GM21717 (cell line): ENCODE measurements around the gene SHC3.

Source experiments
- ATAC-seq: cut with Tn5 transposase; IDR thresholded peaks from one replicate; pipeline ENCODE4 v1.9.1; 2021; ENCODE audit warnings: mild to moderate bottlenecking, moderate library complexity; ENCODE audit not compliant: unreplicated experiment

Gene SHC3

DNA sequence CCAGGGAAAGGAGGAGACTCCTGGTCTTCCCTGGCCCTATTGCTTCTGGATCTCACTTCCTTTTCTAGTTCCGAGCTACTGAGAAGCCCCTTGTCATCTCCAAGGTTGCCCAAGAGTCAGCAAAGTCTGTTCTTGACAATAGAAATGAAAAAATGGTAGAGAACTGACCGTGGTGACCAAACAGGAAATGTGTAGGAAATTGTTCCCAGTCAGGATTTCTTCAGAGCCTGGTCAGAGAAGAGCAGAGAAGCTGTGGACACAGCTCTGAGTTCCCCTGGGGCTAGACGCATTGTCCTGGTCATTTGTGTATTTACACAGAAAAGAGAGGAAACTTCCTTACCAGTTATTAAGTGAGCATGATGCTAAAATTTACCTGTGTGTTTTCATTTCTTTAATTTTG, 151.7 kb downstream of the SHC3 start:
- no peak for ATAC-seq

DNA sequence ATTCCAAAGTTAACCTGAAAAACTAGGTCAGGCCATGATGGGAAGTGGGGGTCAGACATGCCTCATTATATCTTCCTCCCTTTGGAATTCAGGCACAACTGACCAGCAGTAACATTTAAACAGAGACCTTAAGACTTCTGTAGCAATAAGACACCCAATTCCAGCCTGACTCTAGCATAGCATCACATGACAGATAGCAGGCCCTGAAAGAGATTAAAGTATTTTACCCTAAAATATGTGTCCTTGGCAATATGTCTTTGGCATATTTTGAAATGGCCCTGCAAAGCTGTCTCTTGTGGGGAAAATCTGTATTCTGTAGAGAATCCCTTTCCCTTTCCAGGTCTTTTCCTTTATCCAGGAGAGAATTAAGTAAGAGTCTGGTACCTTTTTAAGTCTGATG, 153.1 kb downstream of the SHC3 start:
- ATAC-seq = no peak

DNA sequence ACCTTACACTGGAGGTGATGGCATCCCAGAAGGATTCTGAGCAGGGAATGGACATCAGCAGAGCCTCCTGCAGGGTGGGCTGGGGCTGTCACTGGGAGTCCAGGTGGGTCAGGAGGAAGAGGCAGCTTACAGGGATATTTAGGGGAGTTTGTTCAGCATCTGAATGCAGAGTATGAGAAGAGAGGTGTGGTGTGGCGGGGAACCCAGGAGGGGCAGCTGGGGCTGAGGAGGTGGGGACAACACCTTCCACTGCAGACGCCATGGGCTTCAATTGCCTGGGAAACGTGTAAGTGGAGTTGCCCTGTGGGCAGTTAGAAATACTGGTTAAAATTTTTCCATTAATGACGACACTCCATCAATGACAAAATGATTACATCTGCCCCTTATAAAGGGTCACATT, 153.9 kb downstream of the SHC3 start:
- no peak for ATAC-seq

DNA sequence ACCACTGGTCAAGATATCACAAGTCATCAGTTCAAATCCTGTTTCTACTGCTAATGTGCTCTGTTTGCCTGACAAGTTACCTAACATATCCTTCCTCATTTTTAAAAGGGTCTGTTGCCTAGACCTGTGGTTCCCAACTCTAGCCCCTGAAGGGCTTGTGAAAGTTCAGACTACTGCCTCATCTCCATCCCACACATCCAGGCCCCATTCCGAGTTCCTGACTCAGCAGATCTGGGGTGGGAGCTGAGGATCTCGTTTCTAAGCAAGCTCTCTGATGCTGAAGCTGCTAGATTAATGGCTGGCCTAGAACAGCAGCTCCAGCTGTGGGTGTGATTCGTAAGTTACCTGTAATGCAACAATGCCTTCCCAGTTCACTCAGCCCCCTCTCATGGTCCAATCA, 154.9 kb downstream of the SHC3 start:
- no peak for ATAC-seq

DNA sequence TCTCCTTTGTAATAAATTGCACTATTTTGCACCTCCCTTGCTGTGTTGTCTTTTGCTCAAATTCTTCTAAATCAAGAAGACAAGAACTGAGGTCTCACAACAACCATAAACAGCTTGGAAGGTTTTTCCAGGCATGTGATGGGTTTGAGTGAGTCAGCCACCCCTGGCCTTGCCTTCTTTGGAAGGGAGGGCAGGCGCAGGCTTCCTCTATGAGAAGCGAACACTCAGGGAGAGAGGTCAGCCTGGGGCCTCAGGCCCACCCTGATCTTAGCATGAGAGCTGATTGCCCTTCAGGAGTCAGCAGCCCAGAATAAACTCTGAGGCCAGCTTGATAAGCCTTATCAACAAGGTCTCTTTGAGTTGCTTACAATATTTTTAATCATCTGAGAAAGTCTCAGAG, 155.7 kb downstream of the SHC3 start:
- ATAC-seq = no peak

DNA sequence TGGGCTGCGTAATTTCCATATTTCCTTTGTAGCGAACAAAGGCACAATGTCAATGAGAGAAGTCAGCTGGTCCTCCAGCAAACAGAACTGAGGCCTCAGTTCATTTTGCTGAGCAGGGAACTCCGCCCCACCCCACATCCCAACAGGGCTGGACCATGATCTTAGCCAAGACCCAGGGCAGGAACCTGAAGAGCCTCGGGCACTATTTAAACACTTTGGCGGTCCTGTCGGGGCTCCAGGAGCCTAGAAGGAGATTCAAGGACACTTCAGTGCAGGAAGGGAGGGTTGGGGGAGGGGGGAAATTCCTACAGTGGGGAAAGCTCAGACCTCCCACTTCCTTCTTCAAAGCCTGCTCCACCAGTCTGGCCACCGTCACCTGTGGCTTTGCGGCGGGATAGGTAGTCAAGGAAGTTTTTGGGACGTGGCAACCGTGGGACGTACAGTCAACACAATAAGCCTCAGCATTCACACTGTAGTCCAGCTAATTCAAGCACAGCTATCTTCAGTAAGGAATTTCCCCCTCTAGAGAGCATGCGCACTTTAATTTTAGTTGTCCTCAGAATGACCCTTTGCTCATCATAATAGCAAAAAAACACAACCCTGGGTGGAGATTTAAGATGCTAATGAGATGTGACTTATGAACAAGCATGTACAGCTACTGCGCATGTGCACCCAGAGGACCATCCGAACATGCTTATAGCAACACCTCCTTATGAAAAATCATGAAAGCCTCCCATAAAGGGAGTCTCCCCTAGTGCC, 156.4 kb downstream of the SHC3 start:
- ATAC-seq = no peak

DNA sequence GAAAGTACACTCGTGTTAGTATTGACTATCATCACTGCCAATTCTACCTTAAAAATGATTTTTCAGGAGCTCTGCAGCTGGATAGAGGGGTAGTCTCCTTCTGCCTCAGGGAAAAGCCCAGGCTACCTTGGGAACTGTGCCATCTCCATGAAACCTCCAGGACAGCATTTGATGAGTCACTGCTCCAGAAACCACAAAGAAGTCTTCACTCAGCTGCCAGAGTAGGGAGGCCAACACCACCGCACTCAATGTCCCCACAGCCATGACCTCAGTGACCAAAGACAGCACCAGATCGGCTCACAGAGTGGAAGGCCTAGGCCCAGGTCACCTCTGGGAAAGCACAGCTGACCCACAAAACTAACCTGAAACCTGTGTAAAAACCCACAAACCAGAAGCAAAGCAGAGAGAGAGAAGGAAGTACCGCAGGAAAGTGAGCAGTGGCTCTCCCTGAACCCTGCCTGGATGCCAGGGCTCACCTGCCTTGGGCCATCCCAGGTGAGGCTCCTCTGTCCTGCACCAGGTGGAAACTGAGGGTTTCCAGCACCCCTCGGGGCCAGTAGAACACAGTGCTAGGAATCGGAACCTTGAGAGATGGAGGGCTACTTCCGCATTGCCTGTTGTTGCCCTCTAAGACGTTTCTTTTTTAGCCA, 157.3 kb downstream of the SHC3 start:
- ATAC-seq = no peak

DNA sequence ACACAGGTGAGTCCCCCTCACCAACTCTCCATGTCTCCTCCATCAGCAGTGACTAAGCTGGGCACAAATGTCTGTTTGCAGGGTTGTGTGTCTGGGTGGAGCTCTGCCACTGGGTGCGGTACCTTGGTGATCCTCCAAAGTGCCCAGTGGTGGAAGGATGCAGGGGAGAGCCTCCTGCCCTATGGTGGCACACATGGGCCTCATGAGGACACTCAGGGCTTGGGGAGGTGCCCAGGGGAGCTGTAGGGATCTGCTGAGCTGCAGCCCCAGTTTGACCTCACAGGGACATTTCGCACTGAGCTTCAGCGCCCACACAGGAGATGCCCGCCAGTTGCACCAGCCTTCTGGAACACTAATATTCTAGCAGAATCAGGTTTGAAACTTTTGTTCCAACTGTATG, 157.9 kb downstream of the SHC3 start:
- ATAC-seq = no peak

DNA sequence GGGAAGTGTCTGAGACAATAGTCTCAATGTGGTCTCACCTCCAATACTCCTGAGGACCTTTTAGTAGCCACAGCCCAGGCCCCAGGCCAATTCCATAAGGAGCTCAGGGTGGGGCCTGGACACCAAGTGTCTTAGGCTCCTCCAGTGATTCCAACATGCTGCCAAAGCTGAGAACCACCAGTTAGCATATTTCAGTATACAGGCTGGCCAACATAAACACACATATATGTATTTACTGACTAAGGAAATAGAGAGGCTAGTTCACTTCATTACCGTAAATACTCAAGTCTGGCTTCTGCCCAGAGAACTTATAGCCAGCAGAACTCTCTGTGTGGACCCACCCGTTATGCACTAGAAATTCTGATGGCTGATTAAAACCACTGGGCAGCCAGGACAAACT, 163.3 kb downstream of the SHC3 start:
- ATAC-seq = no peak

DNA sequence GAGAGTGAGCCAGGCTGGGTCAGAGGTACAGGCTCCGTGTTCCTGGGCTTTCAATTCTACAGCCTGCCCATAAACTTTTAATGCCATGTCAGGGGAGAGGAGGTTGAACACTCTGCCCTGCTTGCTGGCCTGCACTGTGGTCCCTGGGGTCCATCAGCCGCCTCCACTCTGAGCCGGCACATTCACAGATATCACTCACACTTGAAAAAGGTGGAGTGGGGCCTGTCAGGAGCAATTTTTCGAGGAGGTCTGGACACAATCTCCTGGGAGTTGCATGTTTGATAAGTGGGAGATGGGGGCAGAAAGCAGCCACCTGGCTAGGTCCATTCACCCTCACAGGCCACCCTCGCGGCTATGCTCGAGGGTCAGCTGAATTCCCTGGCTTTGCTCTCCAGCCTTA, 164.5 kb downstream of the SHC3 start:
- ATAC-seq = no peak

DNA sequence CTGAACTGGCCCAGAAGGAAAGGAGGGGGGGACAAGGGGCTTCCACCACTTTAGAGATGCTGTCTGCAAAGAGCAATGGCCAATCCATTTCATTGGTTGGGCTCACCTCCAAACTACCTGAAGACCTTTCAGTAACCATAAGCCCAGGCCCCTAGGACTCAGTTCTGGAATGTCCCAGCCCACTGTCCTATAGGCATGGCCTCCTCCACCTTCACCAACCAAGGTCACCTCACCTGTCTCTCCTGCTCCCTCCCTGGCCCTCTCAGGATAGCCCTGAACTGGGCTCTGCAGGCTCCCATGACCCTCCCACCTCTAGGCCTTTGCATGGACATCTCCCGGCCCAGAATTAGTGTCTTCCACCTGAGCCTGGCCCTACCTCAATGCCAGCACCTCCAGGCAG, 165.0 kb downstream of the SHC3 start:
- no peak for ATAC-seq

DNA sequence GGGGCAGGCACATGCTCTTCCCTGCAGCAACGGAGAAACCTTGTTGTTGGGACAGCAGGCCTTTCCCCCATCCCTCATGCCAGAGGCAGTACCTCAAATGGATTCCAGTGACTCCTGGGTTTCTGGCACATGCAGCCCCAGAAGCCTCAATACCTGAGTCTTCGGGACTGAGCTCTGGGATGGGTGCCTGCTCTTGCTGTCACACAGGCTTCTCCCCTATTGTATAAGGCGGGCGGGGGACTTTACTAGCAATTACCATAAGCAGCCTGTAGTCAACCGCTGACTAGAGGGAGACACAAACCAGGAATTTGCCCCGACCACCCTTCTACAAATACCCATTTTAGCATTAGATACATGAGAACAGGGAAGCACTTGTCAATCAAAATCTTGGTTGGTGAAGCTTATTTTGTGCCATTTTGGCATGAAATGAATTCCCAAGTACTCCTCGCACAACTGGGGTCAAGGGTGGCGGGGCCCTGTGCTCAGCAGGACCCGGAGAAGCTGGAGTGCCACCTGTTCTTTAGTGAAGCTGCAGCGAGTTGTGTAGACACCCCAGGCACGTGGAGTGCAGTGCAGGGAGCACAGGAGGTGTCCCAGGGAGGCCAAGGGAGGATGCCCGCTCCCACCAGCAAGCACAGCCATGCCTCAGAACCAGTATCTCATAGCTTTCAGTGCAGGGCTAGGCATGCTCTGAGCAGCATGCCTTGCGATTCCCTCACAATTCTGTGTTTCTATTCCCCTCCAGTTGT, 166.2 kb downstream of the SHC3 start:
- ATAC-seq = no peak

DNA sequence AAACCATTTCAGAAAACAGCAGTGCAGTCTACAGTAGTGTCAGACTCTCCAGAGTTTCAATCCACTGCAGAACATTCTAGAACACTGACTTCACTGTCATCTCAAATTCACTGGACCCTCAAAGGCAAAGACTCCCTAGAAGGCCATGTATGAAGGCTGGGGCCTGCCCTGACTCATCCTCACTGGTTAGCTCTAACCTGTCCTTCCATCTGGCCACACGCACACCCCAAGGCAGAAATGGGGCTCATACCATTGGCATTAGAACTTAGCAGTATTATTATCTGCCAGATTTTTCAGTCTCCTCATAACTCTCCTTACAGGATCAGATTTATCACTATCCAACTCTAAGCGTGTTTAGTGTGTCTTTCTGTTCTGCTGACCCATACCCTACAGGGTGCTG, 166.9 kb downstream of the SHC3 start:
- ATAC-seq = no peak

DNA sequence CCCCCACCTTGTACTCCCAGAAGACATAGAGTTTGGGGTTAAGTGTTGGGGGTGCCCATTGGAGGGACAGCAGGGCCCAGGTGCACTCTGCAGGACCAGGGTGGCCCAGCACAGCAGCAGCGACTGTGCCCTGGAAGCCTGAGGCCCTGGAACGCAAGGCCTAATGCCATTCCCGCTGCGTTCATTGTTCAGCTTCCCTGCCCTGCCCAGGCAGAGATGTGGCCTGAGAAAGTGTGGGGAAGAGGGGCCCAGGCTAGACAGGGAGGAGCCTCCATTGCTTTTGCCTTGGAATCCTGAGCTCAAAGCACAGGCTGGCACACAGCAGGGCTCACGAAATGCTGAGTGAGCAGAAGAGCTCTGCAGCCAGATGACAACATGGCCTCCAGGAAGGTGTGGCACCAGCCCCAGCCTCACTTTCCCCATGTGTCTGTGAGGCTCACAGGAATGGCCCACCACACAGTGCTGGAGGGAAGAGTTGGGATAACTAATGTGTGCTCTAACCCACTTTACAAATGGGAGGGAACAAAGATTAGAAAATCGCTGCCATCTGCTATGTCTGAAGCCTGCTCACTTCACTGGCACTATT, 168.0 kb downstream of the SHC3 start:
- ATAC-seq = no peak

DNA sequence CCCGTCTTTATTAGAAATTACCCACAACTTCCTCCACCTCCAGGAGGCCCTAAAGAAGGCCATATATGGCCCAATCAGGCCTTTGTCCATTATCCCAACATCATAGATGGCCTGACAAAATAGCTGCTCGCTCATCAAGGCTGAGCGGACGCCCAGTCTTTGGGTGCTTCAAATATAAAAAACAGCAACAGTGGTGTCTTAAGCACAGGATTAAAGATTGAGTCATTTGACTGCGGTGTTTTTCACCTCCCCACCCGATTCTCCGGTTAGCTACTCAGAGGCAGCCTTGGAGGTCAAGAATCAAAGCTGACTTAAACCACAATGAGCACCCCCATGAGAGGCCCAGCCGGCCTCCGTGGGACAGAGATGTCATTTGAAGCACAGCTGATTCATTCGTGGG, 168.6 kb downstream of the SHC3 start:
- no peak for ATAC-seq

DNA sequence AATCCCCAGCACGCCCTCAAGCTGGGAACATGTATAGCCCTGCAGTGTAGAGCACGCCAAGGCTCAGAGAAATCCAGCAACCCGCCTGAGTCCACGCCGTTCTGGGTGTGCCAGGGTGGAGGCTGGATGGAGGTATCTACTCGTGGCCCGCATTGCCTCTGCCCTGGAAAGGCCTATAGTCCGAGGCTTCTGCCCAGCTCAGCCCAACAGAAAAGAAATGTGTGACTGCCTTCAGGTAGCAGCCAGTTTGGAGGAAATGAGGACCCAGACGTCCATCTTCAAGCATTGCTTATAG, 169.1 kb downstream of the SHC3 start:
- no peak for ATAC-seq

DNA sequence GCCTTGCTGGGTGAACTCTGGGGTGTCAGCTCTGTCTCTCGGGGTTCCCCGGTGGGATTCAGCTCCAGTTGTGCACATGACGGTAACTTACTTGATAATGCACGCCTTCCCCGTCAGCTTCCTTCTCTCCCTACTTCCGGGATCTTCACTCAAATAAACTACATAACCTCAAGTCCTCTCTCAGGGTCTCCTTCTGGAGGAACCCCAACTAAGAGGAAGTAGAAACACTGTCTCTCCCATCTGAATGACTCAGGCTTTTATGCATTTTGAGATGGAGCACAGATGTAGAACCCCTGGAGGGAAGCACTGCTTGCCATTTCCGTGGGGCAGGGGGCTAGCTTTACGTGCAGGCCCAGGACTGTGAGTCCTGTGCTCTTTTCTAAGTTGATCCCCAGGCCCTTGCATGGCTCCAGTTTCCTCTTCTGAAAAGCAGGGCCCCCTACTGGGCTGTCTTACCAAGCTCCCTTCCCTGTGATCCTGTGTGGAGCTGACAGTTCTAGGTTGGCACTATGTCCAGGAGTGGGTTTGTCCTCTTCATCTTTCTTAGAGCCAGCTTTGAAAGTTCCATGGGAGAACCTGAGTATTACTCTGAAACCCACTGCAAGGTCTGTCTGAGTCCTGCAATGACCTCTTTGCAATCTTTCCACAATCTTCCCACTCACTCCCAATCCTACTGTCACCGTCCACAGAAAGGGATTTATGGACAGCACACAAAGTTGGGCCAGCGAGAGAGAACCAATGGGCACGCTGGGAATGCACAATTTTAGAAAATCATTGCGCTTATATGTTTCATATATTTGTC, 169.7 kb downstream of the SHC3 start:
- ATAC-seq = no peak

DNA sequence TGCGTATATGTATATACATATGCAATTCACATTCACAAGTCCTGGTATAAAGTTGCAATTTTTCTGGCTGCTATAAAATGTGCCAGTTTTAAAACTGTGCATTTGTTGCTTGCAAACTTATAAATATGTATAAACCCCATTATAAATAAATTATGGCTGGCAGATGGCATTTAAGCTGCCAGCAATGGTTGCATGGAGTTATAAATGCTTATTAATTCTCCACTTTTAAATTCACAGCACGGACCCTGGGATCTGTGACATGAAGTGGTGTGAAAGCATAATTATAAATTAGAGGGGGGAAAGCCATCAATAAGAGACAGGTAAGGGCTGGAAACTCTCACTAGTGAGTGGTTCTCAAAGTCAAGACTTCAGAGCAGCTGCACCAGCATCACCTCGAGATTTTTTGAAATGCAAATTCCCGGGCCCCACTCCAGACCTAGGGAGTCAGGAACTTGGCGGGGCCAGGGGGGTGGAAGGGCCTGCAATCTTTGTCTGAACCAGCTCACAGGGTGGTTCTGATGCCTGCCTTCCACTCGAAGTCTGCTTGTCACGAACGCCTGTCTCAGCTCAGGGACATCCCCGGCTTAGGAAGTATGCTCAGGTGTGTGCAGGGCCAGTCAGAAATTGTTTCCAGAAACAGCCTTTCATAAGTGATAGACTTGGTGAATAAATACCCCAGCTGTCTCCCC, 170.4 kb downstream of the SHC3 start:
- no peak for ATAC-seq

DNA sequence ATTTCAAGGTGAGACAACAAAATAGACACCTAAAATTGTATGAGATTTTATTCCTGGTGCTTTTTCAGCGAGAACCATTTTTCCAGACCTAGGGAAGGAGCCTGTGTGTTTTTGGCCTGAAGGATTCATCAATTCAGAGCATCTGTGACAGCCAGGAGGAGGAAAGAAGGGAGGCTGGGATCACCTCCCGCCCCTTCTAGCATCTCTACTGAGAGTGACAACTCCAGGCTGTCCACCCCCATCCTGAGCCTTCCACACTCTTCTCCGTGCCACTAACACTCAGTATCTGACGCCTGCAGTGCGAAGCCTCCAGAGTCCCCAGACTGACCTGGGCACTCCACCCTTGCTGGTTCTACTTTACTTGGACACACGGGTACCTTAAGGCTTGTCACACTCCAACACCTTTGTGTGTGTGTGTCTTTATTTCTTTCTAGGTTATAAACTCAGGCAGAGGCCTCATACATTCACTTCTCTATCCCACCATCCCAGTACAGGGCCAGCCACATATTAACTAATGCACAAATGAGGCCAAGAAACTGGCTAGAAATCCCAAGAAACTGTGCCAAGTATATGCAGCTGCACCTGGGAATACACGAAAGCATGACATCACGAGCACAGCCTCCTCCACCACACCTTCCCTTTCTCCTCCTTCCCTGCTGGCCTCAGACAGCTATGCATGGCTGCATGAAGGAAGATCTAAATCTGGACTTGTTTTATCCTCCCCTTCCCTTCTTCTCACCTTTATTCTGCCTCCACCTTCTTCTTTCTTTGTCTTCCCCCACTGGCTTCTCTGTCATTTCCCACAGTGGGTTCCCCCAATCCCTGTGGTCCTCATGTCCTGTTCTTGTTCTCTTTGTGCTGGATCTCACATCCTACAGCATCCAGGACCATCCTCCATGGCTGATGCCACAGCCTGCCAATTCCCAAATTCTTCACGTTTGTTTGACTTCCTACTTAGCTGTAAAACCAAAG, 171.3 kb downstream of the SHC3 start:
- ATAC-seq = no peak
